ENCODE data around the gene FARSA. TPM values are rescaled to one million over a fixed set of nuclear protein-coding genes. Genes with fewer than 3 reads are reported as not detected.
A peak's percentile ranks its signal among the peaks of the same experiment; 100 is the strongest.

The FARSA gene
- total and polyA plus RNA-seq, 2 of the 8 experiments (the other 6 are each of a cell fraction or from before 2014, with no cell fraction given) = 61.0 to 103 TPM

DNA sequence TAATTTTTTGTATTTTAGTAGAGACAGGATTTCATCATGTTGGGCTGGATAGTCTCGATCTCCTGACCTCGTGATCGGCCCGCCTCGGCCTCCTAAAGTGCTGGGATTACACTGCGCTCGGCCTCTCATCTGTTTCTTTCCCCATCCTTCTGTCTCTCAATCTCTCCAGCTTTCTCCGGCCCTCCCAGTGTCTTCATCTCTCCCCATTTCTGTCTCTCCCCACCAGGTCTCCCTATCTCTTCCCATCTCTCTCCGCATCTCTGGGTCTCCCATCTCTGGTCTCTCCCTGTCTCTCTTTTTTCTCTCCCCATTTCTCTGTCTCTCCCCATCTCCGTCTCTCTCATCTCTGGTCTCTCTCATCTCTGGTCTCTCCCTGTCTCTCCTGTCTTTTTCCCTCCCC, 49.6 kb upstream of the FARSA start:
- H3K79me2 ChIP-seq (ENCODE audit: control insufficient read depth in 1 of 2, insufficient read depth in 2 of 2, low read length in 2 of 2) = no peaks in the 10 kb centered on the region
- WGBS, 2 experiments (ENCODE audit: extremely low coverage in 1 of 2, insufficient coverage in 1 of 2, insufficient read length in 1 of 2, insufficient replicate concordance in 2 of 2, low coverage in 1 of 2, low lambda C conversion rate in 2 of 2, missing lambda C conversion rate in 1 of 2) = 65% methylated on average over 10 of the region's 10 CpGs; no CpG with 5 or more reads in 1 of the 2 experiments
- H3K14ac ChIP-seq (ENCODE audit: insufficient read length) = no peak overlapping the region
- no peak overlapping the region for H2AK5ac ChIP-seq (ENCODE audit: low read depth, low read length)
- peak overlapping the region in 2 of 4 experiments; percentile 11 to 63; a peak in 3 of 8 replicates for H3K4me3 ChIP-seq (ENCODE audit: extremely low read depth in 1 of 4, insufficient read depth in 2 of 4, low read depth in 3 of 4, low read length in 4 of 4)
- H3K4me1 ChIP-seq (replicated peaks in 1 of 4; ENCODE audit: control insufficient read depth in 3 of 4, insufficient read depth in 4 of 4, low read length in 3 of 4) = peaks cover 0 to 7% (median 3%) of the 10 kb centered on the region in 4 experiments; a peak in 4 of 7 replicates
- no peak overlapping the region for H2BK15ac ChIP-seq (ENCODE audit: low read length)
- H3K27ac ChIP-seq (ENCODE audit: low read depth, low read length) = no peak overlapping the region
- no peak overlapping the region for H4K8ac ChIP-seq (ENCODE audit: extremely low read depth, insufficient read depth, low read length)
- no peak overlapping the region for H3K4ac ChIP-seq (replicated peaks; ENCODE audit: insufficient read length, low read depth, low read length)
- H2BK120ac ChIP-seq (replicated peaks; ENCODE audit: low read depth, low read length) = no peak overlapping the region
- no peak for FAIRE-seq
- no peak overlapping the region for H3K56ac ChIP-seq (replicated peaks; ENCODE audit: insufficient read length, low read depth, low read length)
- no peaks in the 10 kb centered on the region for H3K36me3 ChIP-seq (ENCODE audit: control insufficient read depth in 2 of 4, insufficient read depth in 4 of 4, low read length in 3 of 4)
- H4K20me1 ChIP-seq (replicated peaks in 1 of 2; ENCODE audit: control insufficient read depth in 1 of 2, insufficient read depth in 2 of 2, low read length in 2 of 2) = peaks cover 0 to 15% of the 10 kb centered on the region in 2 experiments
- no peak overlapping the region for H2BK20ac ChIP-seq (ENCODE audit: low read length)
- H3K4me2 ChIP-seq (ENCODE audit: insufficient read depth in 1 of 2, low read depth in 2 of 2, low read length in 2 of 2) = peak overlapping the region; percentile 4 to 60; a peak in 3 of 4 replicates
- no peak overlapping the region for H4K5ac ChIP-seq (ENCODE audit: insufficient read length, low read depth, low read length)
- no peak overlapping the region for H3K18ac ChIP-seq (ENCODE audit: extremely low read depth, low read length)
- H3K23ac ChIP-seq (ENCODE audit: insufficient read length) = no peak overlapping the region
- H3K9me3 ChIP-seq (ENCODE audit: insufficient read depth in 2 of 2, low read depth in 1 of 2, low read length in 1 of 2) = no peaks in the 10 kb centered on the region
- no peaks in the 10 kb centered on the region for H3K79me1 ChIP-seq (ENCODE audit: low read depth, low read length)
- H2AFZ ChIP-seq (ENCODE audit: low read length) = no peak overlapping the region
- H3K27me3 ChIP-seq (replicated peaks in 1 of 4; ENCODE audit: control insufficient read depth in 3 of 4, extremely low read depth in 1 of 4, insufficient read depth in 3 of 4, low read length in 3 of 4) = peaks cover 2 to 37% (median 30%) of the 10 kb centered on the region in 4 experiments
- CTCF ChIA-PET (ENCODE audit: partially characterized antibody) = interaction anchor here (0.7 to 16.3 kb wide), 14 partner anchors 15 to 141 kb away, joined by 3 to 431 read pairs (median 6); partner anchors contain the start of gene DAND5
- no peak overlapping the region for H2BK12ac ChIP-seq (ENCODE audit: low read depth, low read length)
- peak; percentile 3 for TF ChIP-seq EZH2 (IDR thresholded peaks at IDR 0.05; ENCODE audit: low read depth, low read length, severe bottlenecking)
- TF ChIP-seq RFX5 (IDR thresholded peaks at IDR 0.05; ENCODE audit: borderline replicate concordance, low read depth, low read length) = no peak
- H4K91ac ChIP-seq (replicated peaks; ENCODE audit: insufficient read length, low read length) = no peak overlapping the region
- DNase-seq (ENCODE audit: low read depth in 1 of 2, low spot score in 2 of 2) = no peak
- POLR2A ChIA-PET (ENCODE audit: partially characterized antibody) = interaction anchor here (0.9 to 1.7 kb wide), 2 partner anchors 16 to 111 kb away, joined by 3 to 4 read pairs; no protein-coding TSS in a partner anchor
- no peak overlapping the region; a peak in 1 of 7 replicates for H3K9ac ChIP-seq (replicated peaks in 1 of 4; ENCODE audit: extremely low read depth in 1 of 4, low read depth in 3 of 4, low read length in 3 of 4)
- H2BK5ac ChIP-seq (ENCODE audit: low read depth, low read length) = no peak overlapping the region
- peaks cover 7% of the 10 kb centered on the region for H3K23me2 ChIP-seq (ENCODE audit: low read depth, low read length)
